ENCODE data around the gene RPUSD2.

The RPUSD2 gene

DNA sequence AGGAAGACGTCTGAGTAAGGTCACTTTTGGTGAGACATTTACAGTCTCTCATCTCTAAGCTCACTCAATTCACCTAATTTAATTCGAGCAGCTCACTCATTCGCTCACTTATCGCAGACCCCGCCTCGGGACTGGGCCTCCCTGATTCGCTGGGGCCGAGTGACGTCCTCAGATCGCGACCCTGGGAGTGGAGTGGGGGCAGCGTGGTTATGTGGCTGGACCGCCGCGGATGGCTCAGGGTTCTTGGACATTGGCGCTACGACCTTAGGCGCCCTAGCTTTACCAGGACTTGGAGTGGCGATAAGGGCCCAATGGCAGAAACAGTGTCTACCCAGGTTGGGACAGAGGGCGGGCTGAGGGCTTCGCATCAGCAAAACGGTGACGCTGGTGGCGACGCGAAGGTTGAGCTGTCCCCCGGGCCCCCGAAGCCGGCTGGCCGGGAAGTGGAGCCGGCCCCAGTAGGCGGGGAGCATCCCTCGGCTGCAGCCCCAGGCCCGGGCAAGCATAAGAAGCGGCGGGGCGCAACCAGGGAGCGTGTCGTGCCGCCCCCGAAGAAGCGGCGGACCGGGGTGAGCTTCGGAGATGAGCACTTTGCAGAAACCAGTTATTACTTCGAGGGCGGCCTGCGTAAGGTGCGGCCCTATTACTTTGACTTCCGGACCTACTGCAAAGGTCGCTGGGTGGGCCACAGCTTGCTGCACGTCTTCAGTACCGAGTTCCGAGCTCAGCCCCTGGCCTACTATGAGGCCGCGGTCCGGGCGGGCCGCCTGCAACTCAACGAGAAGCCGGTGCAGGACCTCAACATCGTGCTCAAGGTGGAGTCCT, at the start of gene RPUSD2:
TSS of gene RPUSD2 (plus strand) at position 171 of the 825 bp plus-strand sequence. CDS start at position 210, 39 bp downstream.
- DNase-seq = peak; percentile 94 to 95

DNA sequence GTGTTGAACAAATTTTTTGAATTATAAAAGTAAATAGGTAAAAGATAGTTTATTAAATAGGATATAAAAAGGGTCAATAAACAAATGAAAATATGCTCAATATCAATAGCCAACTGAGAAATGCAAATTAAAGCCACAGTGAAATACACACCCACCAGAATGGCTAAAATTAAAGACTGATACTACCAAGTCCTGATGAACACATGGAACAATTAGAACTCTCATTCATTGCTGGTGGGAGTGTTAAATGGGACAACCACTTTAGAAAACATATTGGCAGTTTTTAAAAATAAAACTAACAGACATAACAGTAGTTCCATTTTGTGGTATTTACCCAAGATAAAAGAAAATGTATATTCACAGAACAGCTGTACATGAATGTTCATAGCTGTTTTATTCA, 45.5 kb upstream of the RPUSD2 start:
- DNase-seq = no peak

DNA sequence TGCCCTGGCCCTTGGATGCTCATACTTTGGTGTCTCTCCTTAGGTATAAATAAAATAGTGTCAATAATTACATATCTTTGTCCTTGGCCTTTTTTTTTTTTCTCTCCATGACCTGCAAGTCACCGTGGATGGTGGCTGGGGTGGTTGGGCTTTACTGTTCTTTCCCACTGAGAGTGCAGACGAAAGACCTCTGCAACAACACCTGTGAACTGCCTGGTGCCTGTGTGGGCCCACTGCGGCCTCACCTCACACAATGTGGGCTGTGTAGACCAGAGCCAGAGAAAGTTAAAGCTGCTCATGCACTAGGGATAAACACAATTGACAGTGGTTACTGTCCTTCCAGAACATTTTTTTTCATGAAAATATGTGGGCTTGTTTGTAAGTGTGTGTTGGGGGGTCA, 43.2 kb upstream of the RPUSD2 start:
- no peak for DNase-seq

GRCh38 chr15:40528801-40529200, 40.3 kb upstream of the RPUSD2 start:
- DNase-seq = no peak

GRCh38 chr15:40533763-40534364, 35.2 kb upstream of the RPUSD2 start:
- DNase-seq = no peak

DNA sequence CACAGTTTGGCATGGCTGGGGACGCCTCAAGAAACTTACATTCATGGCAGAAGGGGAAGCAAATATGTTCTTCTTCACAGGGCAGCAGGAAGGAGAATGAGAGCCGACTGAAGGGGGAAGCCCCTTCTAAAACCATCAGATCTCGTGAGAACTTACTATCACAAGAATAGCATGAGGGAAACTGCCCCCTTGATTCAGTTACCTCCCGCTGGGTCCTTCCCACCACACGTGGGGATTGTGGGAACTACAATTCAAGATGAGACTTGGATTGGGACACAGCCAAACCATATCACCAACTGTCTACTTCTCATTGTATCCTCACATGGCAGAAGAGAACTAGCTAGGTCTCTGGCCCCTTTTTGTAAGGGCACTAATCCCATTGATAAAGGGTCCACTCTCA, 34.7 kb upstream of the RPUSD2 start:
- no peak for DNase-seq

GRCh38 chr15:40536501-40536900, 32.6 kb upstream of the RPUSD2 start:
- no peak for DNase-seq

DNA sequence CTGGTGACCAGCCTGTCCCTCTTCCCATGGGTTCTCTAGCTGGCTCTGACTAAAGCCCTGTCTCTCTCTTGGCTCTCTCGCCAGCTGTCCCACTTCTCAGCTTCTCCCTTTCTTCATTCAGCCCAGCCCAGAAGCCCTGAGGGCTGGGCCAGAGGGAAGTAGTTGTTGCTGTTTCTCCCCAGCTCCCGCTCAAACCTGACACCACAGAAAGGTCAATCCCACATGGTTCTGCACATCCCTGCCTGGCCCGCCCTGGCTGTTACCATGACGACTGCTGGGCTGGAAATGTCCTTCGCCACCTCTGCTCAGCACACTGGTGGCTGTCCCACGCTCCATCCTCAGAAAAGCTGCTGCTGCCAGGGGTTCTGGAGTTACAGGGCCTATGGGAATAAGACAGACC, 30.1 kb upstream of the RPUSD2 start:
- DNase-seq = no peak

DNA sequence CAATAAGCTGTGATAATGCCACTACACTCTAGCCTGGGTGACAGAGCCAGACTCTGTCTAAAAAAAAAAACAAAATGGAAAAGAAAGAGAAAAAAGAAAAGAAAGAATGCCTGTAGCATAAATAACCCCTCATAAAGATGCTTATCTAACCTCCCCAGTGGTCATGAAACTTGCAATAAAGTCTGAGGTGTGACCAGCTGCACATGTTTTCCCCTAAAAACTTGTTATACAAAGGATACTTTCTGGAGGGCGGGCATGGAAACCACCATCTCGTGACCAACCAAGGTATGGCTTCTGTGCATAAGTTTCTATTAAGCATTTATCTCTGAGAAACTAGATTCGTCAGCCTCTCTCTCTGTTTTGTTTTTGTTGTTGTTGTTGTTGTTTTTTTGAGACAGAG, 26.0 kb upstream of the RPUSD2 start:
- DNase-seq = no peak

GRCh38 chr15:40543631-40544294, 25.3 kb upstream of the RPUSD2 start:
- DNase-seq = no peak

DNA sequence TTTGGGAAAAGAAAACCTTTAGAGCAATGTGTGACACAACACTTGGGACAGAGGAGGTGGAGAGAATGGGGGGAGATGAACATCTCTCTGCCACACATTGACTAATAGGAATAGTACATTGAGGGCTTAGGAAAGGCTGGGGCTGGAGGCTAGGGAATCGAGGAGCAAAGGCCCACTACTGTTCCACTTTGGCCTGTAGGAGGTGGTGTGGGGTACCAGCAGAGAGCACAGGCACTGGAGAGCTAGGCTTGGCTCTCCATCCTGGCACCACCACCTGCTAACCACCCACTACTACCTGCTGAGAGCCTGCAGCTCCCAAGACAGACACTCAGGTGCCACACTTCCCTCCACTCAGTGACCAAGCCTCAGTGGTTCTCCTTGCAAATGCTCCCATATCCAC, 23.6 kb upstream of the RPUSD2 start:
- DNase-seq = no peak

GRCh38 chr15:40548610-40549009, 20.5 kb upstream of the RPUSD2 start:
- DNase-seq = no peak

- no peak for DNase-seq
Measured at GRCh38 chr15:40549894-40550293, 19.2 kb upstream of the RPUSD2 start.

DNA sequence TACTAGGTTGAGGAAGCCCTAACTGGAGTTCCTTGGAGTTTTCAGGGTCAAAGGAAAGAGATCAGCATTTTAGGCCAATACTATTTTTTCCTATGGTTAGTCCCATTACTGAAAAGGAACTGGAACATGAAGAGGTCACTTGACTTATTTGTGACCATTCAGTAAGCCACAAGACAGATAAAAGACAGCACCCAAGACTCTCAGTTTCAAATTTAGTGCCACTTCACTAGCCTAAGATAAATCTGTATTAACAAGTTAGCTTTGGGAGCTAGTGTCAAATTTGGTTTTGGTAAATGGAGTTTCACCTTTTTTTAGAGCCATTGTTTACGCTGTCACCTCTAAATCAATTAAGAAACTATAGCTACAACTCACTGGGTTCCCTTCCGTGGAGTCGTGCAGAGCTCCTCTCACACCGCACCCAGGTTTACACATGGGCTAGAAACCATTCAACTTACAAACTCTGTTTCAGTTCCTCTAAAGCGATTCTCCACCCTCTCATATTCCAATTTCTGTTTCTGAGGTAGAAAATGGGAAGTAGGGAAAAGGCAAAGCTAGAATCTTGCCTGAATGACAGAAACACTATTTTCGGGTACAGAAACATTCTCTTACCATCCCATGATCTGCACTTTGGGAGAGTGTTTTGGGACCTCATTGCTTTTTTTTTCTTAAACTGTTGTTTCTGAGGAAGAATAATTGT, 18.6 kb upstream of the RPUSD2 start:
- DNase-seq = no peak

- DNase-seq = no peak
Measured at GRCh38 chr15:40554161-40554525, 15.0 kb upstream of the RPUSD2 start.

DNA sequence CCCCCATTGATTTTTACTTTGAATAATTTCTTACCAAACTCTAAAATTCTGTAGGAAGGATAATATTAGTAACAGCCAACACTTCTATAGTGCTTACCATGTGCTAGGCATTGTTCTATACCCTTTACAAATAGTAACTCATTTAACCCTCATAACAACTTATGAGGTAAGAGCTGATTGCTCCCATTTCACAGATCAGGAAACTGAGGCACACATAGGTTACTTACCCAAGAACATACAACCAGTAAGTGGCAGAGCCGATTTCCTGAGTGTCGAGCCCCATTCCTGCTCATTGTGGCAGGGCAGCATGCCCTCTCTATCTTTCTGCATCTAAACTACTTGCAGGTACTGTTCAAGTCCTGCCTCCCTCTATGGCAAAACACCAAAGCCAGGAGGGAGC, 13.2 kb upstream of the RPUSD2 start:
- DNase-seq = no peak

DNA sequence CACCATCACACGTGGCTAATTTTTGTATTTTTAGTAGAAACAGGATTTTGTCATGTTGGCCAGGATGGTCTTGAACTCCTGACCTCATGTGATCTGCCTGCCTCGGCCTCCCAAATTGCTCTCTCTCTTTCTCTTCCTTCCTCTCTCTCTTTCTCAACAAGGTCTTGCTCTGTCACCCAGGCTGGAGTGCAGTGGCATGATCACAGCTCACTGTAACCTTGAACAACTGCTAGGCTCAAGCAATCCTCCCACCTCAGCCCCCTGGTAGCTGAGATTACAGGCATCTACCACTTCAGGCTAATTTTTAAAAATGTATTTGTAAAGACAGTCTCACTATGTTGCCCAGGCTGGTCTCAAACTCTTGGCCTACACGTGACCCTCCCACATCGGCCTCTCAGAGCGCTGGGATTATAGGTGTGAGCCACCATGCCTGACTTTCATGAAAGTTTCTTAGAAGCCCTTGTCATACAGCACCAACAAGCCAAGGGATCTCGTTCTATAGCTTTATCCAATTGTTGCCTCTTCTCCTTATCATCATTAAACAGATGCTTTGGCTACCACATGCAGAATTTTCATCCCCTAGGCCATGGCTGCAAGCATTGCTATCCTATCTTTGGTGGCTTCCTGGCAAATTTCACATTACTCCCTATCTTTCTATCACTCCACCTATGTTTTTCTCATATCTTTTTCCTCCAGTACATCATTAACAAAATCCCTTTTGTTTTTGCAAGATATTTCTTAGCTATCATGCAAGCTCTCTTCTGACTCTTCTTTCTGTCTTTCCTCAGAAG, 10.0 kb upstream of the RPUSD2 start:
- no peak for DNase-seq

GRCh38 chr15:40562691-40563090, 6.4 kb upstream of the RPUSD2 start:
- DNase-seq = no peak

DNA sequence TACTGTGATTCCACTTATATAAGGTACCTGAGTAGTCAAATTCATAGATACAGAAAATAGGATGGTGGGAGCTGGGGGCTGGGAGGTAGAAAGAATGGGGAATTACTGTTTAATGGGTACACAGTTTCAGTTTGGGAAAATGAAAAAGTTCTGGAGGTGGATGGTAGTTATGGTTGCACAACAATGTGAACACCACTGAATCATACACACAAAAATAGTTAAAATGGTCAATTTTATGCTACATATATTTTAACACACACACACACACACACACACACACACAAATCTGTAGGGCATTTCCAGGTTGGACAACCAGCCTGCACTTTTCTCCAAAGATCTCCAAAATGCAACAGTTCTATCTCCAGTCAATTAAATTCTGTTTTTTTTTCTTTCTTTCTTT, 5.7 kb upstream of the RPUSD2 start:
- DNase-seq = no peak

DNA sequence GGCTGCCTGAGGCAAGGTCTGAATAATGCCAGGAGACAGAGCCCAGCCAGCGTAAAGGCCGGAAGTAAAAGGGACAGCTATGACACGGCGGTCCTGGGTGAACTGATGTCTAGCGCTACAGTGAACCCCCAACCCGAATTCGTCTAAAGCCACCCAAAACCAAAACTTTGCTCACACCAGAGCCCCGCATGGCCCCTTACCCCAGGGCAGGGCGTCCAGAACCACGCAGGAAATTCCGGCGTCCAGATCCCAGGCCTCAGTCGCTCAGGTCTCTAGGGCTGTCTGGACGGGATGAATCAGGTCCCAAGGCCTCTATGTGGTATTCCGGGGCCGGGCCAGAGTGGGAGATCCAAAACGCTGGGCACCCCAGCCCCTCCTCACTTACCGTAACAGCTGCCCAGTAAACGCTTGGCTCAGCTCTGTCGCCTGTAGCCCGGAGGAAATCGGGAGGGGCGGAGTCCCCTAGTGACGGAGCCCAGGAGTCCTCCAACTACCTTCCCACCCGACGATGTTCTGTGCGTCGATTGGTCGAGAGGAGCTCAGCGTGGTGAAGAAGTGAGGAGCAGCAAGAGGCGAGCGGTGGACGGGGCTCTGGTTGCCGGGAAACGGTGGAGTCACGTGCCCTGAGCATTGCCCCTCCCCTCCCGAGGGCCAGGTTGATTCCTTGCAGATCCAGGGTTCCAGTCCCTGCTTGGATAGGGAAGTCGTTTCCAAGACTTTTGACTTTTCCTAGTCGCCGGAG, 4.3 kb upstream of the RPUSD2 start, which contains the start of gene CCDC32:
TSS of gene CCDC32 (minus strand) at position 452 of the 742 bp plus-strand sequence. CDS start 2,027 bp downstream, outside the sequence.
- DNase-seq = peak; percentile 94 to 96

GRCh38 chr15:40565333-40566238, 3.5 kb upstream of the RPUSD2 start:
- DNase-seq = no peak
